EL (cell line): ENCODE results near the gene GATAD2A.
A peak's percentile ranks its signal among the peaks of the same experiment; 100 is the strongest.

ENCODE experiments used
- DNase-seq: peaks from one replicate; pipeline ENCODE4 v3.0.0-alpha.2; 2016

GATAD2A gene

DNA sequence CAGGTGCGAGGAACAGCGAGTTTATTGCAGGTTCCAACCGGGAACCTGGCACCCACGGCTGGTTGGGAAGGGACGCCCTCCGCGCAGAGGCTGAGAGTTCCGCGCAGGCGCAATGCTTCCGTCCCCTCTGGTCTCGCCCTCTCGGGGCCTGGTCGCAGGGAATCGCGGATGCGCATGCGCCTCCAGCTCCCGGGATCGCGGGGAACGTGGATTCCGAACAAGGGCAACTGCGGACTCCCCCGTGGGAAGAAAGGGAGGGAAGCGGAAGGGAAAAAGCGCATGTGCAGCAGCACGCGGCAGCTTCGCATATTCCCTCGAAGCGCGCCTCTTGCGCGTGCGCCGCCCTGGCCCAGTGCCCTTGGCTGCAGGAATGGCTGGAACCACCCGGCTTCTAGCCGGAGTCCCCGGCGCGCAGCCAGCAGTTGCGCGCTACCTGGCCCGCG is 108.8 kb downstream of the GATAD2A start:
- no peak for DNase-seq

DNA sequence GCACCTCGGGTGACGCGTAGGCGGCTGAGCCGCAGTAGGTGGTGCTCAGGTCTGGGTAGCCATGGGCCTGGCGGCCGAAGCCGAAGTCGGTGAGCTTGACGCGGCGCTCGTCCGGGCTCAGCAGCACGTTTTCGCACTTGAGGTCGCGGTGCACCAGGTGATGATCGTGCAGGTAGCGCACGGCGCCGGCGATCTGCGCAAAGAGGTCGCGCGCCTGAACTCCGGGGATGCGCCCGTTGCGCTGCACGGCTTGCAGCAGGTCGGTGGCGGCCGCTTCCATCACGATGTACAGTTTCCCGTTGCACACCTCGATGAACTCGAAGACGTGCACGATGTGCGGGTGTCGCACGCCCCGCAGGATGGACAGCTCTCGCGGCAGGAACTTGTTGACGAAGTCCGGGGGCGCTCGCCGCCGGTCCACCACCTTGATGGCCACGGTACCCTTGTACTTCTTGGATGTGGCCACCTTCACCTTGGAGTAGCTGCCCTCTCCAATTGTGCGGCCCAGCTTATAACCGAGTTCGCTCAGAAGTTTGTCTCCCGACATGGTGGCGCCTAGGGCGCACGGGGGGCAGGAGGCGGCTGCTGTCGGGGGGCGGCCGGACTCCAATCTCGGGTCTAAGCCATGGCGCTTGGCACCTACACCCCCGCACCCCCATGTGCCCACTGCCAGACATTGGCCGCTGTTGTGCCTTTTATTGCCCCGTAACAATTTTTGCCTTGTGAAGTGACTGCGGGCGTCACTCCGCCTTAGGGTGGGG is 109.6 kb downstream of the GATAD2A start, which contains the start of gene TSSK6:
TSS of gene TSSK6 (minus strand) at position 668 of the 761 bp plus-strand sequence. CDS start at position 547, 121 bp downstream.
- DNase-seq: no peak

DNA sequence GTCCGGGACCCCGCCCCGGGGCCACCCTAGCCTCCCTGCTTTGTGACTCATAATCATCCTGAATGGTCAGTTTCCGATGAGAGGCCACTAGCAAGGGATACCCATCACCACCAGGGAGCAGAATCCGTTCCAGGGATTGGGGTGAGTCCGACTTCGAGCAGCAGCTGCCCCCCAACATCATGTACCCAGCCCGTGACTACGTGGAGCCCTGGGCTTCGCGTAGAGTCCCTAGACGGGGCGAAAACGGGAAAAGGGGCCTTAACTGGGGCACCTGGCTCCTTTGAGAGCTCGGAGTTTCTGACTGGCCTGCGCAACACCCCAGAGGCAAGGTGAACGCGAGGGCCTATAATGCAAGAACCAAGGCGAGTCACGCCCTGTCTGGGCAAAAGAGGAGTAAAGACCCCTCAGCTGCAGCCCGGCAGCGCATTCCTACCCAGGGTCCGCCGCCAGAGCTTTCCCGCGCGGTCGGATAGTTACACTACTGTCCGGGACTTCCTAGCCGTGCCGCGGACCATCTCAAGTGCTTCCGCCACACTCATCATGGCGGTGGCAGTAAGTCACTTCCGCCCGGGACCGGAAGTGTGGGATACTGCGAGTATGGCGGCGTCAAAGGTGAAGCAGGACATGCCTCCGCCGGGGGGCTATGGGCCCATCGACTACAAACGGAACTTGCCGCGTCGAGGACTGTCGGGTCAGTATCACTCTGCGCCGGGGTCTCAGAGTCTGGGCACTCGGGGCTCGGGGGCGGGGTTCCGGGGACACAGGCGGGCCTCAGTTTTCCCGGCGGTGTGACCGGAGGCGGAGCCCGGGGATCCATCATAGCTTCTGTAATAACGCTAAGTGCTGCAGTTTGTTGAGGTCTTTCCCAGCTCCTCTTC is 110.4 kb downstream of the GATAD2A start, which contains the start of gene NDUFA13:
TSS of gene NDUFA13 (plus strand) at position 584 of the 878 bp plus-strand sequence. CDS start at position 598, 14 bp downstream.
- DNase-seq: peak; percentile 93

GRCh38 chr19:19517235-19517619 is 111.8 kb downstream of the GATAD2A start:
- DNase-seq: no peak

- DNase-seq: no peak
These were observed 115.5 kb downstream of the GATAD2A start for GRCh38 chr19:19520989-19521388.

- no peak for DNase-seq
These were observed 117.7 kb downstream of the GATAD2A start for GRCh38 chr19:19523177-19523576.

- no peak for DNase-seq
These were observed 118.6 kb downstream of the GATAD2A start for GRCh38 chr19:19524053-19524452.

DNA sequence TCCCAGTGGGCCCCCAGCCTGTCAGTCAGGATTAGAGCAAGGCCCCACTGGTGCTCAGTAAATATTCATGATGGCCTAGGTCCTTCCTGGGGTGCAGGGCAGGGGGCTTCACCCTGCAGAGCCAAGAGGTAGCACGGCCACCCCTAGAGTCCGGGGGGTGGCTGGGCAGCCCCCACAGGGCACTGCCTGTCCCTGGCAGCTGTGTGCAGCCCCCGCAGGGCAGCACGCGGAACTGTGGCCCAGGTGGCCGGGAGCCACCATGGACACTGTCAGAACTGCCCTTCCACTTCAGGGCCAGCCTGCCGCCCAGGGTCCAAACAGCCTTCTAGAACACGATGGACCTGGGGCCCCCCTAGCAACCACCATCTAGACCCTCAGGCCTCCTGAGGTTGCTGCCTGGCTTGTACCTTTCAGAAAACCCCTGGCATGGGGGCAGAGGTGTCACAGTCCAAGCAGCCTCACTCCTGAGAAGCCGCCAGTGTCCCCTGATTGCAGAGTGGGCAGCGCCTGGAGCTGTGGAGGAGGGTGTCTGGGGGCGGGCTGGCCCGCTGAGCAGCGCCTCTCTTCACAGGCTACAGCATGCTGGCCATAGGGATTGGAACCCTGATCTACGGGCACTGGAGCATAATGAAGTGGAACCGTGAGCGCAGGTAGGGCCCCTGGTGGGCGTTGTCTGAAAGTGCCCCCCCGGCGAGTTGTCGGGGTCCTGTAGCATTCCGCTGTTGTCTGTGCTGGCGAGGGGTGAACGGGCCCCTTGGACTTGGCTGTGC is 120.3 kb downstream of the GATAD2A start:
- no peak for DNase-seq

GRCh38 chr19:19526581-19527370 is 121.3 kb downstream of the GATAD2A start:
- DNase-seq: no peak

DNA sequence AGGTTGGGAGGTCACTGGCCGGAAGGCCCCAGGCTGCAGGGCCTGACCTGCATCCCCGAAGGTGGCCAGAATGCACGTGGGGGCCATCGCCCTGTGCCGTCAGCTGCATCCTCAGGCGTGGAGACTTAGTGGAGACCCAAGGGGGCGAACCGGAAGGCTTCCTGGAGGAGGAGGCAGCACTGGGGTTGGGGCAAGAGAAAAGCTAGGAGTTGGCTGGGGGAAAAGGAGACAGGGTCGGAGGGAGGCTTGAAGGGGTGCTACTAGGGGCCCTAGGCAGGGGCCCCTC is 121.8 kb downstream of the GATAD2A start:
- DNase-seq: no peak

DNA sequence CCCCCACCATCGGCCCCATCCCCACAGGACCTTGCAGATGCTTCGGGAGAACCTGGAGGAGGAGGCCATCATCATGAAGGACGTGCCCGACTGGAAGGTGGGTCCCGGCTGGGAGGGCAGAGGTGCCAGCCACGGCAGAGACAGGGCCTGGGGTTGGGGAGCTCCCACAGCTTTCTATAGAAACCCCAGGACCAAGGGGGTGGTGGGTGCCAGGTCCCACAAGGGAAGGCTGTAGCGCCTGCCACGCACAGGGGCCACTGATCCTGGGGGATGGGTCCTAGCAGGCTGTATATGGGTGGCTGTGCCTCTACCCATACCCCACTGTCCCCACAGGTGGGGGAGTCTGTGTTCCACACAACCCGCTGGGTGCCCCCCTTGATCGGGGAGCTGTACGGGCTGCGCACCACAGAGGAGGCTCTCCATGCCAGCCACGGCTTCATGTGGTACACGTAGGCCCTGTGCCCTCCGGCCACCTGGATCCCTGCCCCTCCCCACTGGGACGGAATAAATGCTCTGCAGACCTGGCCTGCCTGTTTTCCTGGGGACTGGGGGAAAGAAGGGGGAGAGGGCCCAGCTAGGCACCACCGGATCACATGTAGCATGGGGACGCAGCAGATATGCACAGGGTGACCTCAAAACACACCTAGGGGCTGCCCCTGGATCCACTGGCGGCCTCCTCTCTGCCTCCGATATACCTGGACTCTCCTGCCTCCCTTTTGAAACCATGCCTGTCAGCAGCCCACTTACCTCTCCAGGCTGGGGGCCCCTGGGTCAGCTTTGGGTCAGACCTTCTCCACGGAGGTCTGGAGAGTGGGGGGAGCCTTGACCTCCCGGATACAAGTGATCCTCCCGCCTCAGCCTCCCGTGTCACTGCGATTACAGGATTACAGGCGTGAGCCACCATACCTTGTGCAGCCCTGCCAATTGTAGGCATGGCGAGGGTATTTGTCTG is 122.5 kb downstream of the GATAD2A start:
- no peak for DNase-seq

DNA sequence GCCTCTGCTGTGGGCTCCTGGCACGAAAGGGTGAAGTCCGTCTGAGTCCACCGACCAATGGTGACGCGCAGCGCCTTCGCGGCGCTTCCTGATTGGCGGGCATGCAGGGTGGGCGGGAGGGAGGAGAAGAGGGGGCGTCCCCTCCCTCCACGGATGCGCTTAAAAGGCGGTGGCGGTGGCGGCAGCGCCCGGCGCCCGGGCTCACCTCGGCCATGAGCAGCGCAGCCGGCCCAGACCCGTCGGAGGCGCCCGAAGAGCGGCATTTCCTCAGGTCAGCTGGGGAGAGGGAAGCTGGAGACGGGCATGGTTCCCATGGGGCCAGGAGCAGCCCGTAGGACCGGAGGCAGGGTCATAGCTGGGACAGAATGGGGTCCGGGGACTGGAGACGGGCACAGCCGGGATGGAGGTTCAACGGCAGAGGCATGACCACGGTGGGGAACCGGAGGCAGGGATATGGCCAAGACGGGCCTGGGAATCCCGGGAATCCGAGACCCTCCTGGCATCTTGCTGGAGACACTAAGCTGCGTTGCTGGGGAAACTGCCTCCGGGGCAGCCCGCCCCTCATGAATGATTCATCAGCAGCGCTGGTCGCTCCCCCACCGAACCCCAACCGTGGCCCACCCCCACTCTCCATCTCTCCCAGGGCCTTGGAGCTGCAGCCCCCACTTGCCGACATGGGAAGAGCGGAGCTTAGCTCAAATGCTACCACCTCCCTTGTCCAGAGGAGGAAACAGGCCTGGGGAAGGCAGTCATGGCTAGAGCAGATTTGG is 123.4 kb downstream of the GATAD2A start, which contains the start of gene YJEFN3:
TSS of gene YJEFN3 (plus strand) at position 191 of the 770 bp plus-strand sequence. CDS start at position 213, 22 bp downstream.
- no peak for DNase-seq

DNA sequence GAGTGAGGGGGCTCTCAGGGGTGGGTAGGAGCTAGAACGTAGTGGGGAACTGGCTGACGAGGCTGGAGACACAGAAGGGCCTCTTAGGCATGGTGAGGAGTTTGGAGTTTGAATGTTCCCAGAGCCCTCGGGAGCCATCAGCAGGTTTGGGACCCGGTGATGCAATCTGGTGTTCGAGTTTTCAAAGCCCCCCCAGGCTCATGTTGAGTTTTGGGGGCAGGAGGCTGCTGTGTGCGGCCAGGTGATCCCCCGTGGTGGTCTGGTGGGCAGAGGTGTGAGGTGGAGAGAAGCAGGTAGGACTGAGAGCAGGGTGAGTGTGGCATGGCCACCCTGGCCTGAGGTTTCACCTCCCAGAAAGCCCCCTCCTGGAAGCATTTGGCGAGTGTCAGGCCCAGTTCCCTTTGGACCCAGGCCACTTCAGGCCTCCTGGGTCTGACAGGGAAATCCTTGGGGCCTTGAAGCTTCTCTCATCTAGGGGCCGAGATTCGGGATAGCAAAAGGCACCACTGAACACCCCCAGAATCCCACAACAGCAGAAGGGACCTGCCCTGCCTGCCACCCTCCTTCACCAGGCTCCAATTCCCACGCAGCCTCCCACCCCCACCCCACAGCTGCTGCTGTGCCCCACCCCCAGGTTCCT is 124.4 kb downstream of the GATAD2A start:
- DNase-seq: no peak

GRCh38 chr19:19530423-19530804 is 124.9 kb downstream of the GATAD2A start:
- DNase-seq: peak; percentile 44

- DNase-seq: no peak
These were observed 125.4 kb downstream of the GATAD2A start for GRCh38 chr19:19530889-19531288.

DNA sequence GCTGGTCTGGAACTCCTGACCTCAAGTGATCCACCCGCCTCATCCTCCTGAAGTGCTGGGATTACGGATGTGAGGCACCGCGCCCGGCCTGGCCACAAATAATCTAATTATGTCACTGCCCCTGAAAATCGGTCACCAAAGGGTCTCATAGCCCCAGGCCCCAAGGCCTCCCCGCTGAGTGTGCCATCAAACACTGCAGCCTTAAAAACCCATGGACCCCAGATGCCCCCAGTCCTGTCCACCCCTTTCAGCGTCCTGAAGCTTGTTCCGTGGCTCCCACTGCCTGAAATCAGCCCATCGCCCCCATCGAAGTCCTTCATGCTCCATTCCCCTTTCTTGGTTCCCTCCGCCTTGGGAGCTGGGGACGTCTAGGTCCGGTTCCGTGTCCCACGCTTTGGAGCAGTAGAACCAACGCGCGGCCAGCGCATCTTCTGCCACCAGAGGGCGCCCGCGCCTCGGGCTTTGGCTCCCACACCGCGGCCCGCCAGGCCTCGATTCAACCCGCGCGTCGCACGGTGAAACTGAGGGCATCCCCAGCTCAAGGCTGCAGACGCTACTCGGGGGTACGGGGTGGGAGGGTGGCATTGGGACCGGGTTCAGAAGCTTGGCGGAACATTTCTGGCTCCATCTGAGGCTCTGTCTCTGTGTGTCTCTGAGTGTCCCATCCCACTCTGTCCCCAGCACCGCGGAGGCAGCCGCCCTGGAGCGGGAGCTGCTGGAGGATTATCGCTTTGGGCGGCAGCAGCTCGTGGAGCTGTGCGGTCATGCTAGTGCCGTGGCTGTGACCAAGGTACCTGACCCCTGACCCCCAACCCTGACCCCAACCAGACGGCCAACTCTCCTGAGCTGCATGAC is 126.7 kb downstream of the GATAD2A start:
- DNase-seq: peak; percentile 65

DNA sequence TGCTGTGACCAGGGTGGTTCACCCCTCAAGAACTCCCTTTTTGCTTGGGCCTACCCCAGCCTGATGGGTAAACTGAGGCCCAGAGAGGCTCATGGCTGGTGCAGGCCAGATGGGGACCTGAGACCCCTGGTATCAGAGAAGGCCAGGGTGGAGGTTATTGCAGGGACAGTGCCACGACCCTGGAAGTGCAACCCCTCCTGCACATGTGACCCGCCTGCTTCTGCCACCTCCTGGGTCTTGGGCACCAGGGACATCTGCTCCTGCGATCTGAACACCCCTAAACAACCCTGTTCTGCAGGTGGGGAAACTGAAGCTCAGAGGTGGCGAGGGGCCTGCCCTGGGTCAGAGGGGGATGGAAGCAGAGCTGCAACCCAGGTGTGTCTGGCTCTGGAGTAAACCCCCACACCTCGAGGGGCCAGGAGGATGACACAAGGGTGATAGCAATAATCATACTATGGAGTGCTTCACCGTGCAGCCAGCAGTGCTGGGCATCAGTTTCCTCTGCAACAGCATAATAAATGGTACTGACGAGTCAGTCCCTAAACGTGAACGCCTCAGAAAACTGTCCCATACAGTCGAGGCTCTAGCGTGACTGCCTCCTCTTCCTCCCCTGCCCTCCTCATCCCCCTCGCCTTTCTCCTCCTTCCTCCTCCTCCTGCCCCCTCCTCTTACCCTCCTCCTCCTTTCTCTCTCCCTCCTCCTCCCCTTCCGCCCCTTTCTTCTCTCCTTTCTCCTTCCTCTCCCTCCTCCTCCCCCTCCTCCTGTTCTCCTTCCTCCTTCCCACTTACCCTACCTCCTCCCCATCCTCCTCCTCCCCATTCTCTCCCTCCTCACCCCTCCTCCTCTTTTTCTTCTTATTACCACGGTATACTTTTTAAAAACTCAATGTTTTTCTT is 127.6 kb downstream of the GATAD2A start:
- no peak for DNase-seq

- DNase-seq: no peak
These were observed 128.4 kb downstream of the GATAD2A start for GRCh38 chr19:19533841-19534240.
